GM12864 (cell line): ENCODE data around the gene BCAR1.

Experiments used
- DNase-seq: peaks from one replicate; pipeline ENCODE4 v3.0.0-alpha.2; 2011; ENCODE audit warnings: low read depth
- H3K4me3 ChIP-seq: 2 replicates; pipeline ENCODE4 v1.5.1; 2011; ENCODE audit warnings: mild to moderate bottlenecking, low read depth, low read length, control low read depth
- TF ChIP-seq, protein P1 (sequence below): IDR thresholded peaks from 2 replicates; pipeline ENCODE4 v1.5.1; 2011; ENCODE audit warnings: low read depth, mild to moderate bottlenecking, moderate library complexity, low read length, control low read depth, inconsistent platforms; ENCODE audit errors: missing control alignments

BCAR1 gene

DNA sequence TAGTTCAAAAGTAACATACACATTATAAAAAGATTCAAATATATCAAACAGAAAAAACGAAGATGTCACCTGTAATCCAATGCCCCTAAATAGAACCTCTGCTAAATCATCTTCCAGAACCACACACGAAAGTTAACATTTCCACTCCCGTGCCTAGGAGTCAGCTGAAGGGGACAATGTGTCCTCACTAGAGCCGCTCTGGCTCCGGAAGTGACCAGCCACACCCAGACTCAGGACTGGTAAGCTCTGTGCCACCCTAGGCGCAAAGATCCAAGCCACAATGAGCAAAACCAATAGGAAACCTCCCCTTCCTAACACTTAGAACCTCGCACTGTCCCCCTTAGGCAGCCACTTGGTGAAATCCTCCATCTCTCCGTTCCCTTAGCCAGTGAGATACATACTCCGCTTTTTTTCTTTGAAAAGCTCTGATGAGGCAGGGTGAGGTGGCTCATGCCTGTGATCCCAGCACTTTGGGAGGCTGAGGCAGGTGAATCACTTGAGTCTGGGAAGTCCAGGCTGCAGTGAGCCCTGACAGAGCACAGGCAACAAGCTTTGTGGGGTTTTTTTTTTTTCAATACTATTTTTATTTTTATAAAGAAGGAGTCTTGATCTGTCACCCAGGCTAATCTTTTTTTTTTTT is 20.8 kb downstream of the BCAR1 start:
- no peak overlapping the region for H3K4me3 ChIP-seq
- TF ChIP-seq, protein P1, sequence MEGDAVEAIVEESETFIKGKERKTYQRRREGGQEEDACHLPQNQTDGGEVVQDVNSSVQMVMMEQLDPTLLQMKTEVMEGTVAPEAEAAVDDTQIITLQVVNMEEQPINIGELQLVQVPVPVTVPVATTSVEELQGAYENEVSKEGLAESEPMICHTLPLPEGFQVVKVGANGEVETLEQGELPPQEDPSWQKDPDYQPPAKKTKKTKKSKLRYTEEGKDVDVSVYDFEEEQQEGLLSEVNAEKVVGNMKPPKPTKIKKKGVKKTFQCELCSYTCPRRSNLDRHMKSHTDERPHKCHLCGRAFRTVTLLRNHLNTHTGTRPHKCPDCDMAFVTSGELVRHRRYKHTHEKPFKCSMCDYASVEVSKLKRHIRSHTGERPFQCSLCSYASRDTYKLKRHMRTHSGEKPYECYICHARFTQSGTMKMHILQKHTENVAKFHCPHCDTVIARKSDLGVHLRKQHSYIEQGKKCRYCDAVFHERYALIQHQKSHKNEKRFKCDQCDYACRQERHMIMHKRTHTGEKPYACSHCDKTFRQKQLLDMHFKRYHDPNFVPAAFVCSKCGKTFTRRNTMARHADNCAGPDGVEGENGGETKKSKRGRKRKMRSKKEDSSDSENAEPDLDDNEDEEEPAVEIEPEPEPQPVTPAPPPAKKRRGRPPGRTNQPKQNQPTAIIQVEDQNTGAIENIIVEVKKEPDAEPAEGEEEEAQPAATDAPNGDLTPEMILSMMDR, result no peak
- no peak for DNase-seq

DNA sequence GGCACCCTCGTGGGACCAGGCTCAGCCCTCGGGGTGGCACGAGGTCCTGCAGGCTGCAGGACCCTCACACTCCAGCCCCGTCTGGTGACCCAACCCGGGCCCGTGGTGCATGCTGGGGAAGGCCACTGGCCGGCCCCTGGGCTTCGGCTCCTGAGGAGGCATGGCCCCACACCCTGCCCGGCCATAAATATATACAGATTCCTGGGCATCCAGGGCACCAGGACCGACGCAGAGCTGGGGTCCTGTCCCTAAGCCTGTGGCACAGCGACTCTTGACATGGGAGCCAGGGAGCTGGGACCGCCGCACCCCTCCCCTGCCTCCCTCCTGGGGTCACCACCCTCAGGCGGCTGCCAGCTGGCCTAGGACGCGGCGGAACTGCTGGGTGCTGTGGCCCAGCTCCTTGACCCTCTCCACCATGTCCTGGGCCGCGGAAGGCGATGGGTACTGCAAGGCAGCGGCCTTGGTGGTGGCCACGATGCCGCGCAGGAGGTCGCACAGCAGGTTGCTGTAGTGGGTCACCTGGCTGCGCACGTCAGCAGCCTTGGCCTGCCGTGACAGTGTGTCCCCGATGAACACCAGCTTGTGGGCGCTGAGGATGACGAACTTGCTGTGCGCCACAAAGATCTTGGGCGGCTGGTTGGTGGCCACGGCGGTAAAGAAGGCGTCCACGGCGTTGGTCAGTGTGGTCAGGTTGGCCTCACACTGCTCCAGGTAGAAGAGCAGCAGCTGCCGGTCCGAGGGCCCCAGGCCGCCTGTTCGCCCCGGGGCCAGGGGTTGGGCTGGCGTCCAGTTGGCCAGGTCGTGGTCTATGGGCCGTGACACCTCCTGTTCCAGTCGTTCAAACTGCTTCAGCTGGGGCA is 22.0 kb downstream of the BCAR1 start:
- H3K4me3 ChIP-seq, result no peak overlapping the region
- DNase-seq, result no peak
- TF ChIP-seq, protein P1, result no peak

DNA sequence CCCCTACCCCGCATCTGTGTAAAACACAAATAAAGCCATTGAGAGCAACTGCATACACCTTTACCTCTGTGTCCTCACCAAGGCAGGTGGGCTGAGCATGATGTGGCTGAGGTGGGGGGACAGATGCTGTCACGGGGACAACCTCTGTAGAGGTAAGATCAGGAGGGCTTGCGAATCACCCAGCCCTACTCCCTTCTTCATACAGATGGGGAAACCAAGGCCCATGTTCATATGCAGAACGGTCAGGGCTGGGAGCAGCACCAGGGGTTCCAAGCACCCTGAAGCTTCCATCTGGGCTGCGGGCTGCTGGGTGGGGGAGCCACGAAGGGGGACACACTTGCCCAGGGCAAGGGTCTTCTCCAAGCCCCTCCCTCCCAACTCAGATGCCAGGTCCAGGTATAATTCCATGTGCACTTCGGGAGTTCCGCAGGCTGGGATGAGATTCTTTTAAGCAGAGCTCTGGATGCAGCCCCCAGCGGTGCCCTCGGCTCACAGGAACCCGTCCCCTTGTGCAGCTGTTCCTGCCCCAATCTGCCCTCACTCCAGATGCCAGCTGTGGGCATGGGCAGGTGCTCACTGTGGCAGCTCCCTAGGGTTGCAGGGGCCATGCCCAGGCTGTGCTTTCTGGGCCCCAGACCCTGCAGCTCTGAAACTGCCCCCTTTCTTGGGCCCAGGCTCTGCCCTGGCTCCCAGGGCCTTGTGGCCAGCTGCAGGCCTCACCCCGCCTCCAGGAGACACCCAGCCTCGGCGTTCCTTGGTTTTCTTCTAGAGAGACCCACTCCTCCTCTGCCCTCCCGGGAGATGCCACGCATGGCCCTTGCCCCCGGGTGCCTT is 23.1 kb downstream of the BCAR1 start:
- no peak overlapping the region for H3K4me3 ChIP-seq
- no peak for DNase-seq
- TF ChIP-seq, protein P1, result no peak

DNA sequence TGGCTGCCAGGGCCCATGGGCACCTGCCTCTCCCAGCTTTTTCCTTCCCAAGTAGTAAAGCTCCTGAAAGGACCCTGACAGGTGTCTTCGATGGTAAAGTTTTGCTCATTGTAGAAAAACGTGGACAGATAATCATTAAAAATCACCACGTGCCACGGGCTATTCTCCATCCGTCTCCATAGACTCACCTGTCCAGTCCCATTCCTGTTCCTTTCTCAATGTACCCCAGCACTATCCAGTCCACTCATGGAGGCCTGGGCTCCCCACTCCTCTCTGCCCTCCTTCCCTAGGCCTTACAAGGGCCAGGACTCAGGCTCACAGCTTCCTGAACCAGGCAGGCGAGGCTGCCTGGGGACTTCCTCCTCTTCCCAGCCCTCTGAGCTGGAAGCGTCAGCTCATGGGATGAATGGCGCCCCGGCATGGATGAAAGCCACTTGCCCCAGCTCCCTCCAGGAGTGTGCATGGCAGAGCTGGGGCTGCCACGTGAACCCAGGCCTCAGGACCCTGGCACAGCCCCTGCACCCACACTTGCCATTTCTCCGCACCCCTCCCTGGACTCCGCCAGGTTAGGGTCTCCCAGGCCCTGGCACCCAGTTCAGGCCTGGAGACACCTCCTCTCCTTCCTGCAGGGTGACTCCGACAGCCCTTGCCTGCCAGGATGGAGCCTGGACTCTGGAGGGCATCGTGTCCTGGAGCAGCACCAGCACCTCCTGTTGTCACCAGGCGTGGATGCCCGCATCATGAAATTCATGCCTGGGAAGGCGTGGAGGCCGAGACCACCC is 23.9 kb downstream of the BCAR1 start:
- DNase-seq, result no peak
- TF ChIP-seq, protein P1, result no peak
- no peak overlapping the region for H3K4me3 ChIP-seq

DNA sequence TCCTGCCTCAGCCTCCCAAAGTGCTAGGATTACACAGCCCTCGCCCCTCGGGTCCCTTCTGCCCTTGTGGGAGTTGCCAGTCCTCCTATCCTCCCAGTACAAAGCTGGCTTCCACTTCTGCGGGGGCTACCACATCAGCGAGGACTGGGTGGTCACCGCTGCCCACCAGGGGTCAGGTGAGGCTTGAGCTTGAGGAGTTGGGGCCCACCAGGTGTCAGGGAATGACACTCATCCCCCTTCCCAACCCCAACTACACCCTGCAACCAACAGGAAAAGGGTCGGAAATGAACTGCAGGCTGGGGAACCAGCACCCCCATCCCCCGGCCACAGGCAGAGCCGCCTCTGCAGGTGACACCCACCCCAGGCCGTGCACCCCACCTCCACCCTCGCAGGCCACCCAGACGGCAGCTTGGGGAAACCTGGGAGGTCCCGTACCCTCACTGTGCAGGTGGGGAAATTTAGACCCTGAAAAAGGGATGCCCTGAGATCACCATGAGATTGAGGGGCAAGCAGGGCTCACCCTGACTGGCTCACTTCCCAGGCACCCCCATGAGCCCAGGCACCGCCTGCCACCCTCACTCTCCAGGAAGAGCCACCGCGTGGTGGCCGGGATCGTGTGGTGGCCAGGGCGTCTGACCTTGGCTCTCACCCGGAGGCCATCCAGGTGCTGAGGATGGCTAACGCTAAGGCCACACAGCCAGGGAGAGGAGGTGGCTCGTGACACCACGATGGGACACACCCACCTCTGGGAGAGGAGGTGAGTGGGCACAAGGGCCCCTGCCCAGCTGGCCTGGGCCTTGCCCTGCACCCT is 24.7 kb downstream of the BCAR1 start:
- no peak overlapping the region for H3K4me3 ChIP-seq
- DNase-seq, result no peak
- TF ChIP-seq, protein P1, result no peak
